Measurements from ENCODE around the gene CACNA2D2. TPM values are rescaled to one million over a fixed set of nuclear protein-coding genes. Genes with fewer than 3 reads are reported as not detected.

The CACNA2D2 gene
- total and polyA plus RNA-seq, 2 experiments from 2014 or later: 0.87 to 1.5 TPM

DNA sequence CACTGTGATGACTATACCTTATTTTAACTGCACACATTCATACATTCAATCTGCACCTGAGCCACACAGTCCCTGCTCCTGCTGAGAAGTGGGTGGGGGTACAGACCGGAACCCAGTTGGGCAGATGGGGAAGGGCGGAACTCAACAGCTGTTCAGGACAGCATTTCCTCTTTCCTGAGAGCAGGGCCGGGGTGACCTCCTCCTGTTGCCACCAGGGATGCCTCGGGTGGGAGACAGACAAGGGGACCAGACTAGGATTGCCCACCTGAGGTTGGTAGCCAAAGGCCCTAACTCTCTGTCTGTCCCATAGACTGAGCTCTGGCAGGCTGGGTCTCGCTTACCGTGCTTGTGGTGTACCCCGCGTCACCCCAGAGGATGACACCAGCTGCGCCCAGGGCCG is 184.8 kb downstream of the CACNA2D2 start:
- H3K9me3 ChIP-seq (ENCODE audit: low read depth): no peaks in the 10 kb centered on the region
- H3K27me3 ChIP-seq: no peaks in the 10 kb centered on the region
- peaks cover 49% of the 10 kb centered on the region for H3K4me1 ChIP-seq (ENCODE audit: insufficient read depth)
- peak overlapping the region; percentile 97 for H3K4me2 ChIP-seq
- 95% methylated on average over 10 of the region's 10 CpGs for WGBS (ENCODE audit: low lambda C conversion rate, missing lambda C conversion rate)
- no peak overlapping the region for H2AFZ ChIP-seq
- no peak overlapping the region for H3K27ac ChIP-seq
- no peaks in the 10 kb centered on the region for H3K36me3 ChIP-seq (replicated peaks; ENCODE audit: insufficient read depth, low read depth)
- DNase-seq (ENCODE audit: low spot score): no peak
- TF ChIP-seq EZH2phosphoT487 (IDR thresholded peaks at IDR 0.05; ENCODE audit: low read depth, severe bottlenecking, unreplicated experiment): no peak
- TF ChIP-seq, protein P1, sequence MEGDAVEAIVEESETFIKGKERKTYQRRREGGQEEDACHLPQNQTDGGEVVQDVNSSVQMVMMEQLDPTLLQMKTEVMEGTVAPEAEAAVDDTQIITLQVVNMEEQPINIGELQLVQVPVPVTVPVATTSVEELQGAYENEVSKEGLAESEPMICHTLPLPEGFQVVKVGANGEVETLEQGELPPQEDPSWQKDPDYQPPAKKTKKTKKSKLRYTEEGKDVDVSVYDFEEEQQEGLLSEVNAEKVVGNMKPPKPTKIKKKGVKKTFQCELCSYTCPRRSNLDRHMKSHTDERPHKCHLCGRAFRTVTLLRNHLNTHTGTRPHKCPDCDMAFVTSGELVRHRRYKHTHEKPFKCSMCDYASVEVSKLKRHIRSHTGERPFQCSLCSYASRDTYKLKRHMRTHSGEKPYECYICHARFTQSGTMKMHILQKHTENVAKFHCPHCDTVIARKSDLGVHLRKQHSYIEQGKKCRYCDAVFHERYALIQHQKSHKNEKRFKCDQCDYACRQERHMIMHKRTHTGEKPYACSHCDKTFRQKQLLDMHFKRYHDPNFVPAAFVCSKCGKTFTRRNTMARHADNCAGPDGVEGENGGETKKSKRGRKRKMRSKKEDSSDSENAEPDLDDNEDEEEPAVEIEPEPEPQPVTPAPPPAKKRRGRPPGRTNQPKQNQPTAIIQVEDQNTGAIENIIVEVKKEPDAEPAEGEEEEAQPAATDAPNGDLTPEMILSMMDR (IDR thresholded peaks at IDR 0.05; ENCODE audit: poor library complexity): no peak
- TF ChIP-seq EZH2 (IDR thresholded peaks at IDR 0.05; ENCODE audit: borderline replicate concordance): no peak
- H4K20me1 ChIP-seq (ENCODE audit: insufficient read depth, poor library complexity, severe bottlenecking): peaks cover 3% of the 10 kb centered on the region
- peaks cover 38% of the 10 kb centered on the region for H3K79me2 ChIP-seq
- H3K4me3 ChIP-seq: no peak overlapping the region
- no peaks in the 10 kb centered on the region for H3K9me2 ChIP-seq (replicated peaks; ENCODE audit: insufficient read depth)

GRCh38 chr3:50318163-50318562 is 185.3 kb downstream of the CACNA2D2 start:
- peaks cover 49% of the 10 kb centered on the region for H3K4me1 ChIP-seq (ENCODE audit: insufficient read depth)

DNA sequence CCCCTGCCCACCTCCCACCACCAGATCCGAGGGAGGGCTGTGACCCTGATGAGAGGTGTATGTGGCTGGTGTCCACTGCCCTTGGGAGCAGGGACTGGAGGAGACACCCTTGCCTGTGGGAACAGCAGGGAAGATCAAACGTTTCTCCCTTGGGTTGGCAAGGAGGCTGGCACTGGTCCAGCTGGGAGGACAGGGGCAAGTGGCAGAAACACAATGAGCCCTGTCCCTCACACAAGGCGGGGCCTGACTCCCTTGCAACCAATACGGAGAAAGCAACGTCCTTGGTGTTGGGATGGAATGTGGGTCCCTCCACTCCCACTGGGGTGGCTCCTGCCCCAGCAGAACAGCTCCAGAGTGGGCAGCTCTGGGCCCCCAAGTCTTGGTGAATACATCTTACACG is 186.1 kb downstream of the CACNA2D2 start:
- H3K9me3 ChIP-seq (ENCODE audit: low read depth): no peaks in the 10 kb centered on the region
- H3K79me2 ChIP-seq: peaks cover 38% of the 10 kb centered on the region
- H3K4me3 ChIP-seq: no peak overlapping the region
- H4K20me1 ChIP-seq (ENCODE audit: insufficient read depth, poor library complexity, severe bottlenecking): peaks cover 3% of the 10 kb centered on the region
- H2AFZ ChIP-seq: no peak overlapping the region
- H3K4me2 ChIP-seq: peak overlapping the region; percentile 61
- peak overlapping the region; percentile 91 for H3K27ac ChIP-seq
- H3K27me3 ChIP-seq: no peaks in the 10 kb centered on the region
- no peak for DNase-seq (ENCODE audit: low spot score)
- 80% methylated on average over 6 of the region's 6 CpGs for WGBS (ENCODE audit: low lambda C conversion rate, missing lambda C conversion rate)
- H3K9me2 ChIP-seq (replicated peaks; ENCODE audit: insufficient read depth): no peaks in the 10 kb centered on the region
- H3K4me1 ChIP-seq (ENCODE audit: insufficient read depth): peaks cover 43% of the 10 kb centered on the region
- TF ChIP-seq, protein P1 (IDR thresholded peaks at IDR 0.05; ENCODE audit: poor library complexity): no peak
- TF ChIP-seq EZH2 (IDR thresholded peaks at IDR 0.05; ENCODE audit: borderline replicate concordance) (no peak), EZH2phosphoT487 (IDR thresholded peaks at IDR 0.05; ENCODE audit: low read depth, severe bottlenecking, unreplicated experiment) (no peak)
- H3K36me3 ChIP-seq (replicated peaks; ENCODE audit: insufficient read depth, low read depth): no peaks in the 10 kb centered on the region

More at GRCh38 chr3:50318163-50318562, 185.3 kb downstream of the CACNA2D2 start:
- Histone ChIP-seq H3K27me3 (no peaks in the 10 kb centered on the region), H3K9me2 (replicated peaks; ENCODE audit: insufficient read depth) (no peaks in the 10 kb centered on the region), H3K4me2 (peak overlapping the region; percentile 97), H4K20me1 (ENCODE audit: insufficient read depth, poor library complexity, severe bottlenecking) (peaks cover 3% of the 10 kb centered on the region), H3K79me2 (peaks cover 38% of the 10 kb centered on the region), H3K27ac (peak overlapping the region; percentile 91), H3K4me3 (no peak overlapping the region), H3K36me3 (replicated peaks; ENCODE audit: insufficient read depth, low read depth) (no peaks in the 10 kb centered on the region), H3K9me3 (ENCODE audit: low read depth) (no peaks in the 10 kb centered on the region), H2AFZ (no peak overlapping the region)
- WGBS (ENCODE audit: low lambda C conversion rate, missing lambda C conversion rate): 94% methylated on average over 10 of the region's 11 CpGs
- TF ChIP-seq EZH2 (IDR thresholded peaks at IDR 0.05; ENCODE audit: borderline replicate concordance): no peak
- DNase-seq (ENCODE audit: low spot score): no peak

- Histone ChIP-seq H3K4me1 (ENCODE audit: insufficient read depth) (peaks cover 37% of the 10 kb centered on the region), H3K4me2 (peak overlapping the region; percentile 61), H3K27me3 (no peaks in the 10 kb centered on the region), H4K20me1 (ENCODE audit: insufficient read depth, poor library complexity, severe bottlenecking) (peaks cover 3% of the 10 kb centered on the region), H3K9me2 (replicated peaks; ENCODE audit: insufficient read depth) (no peaks in the 10 kb centered on the region), H2AFZ (no peak overlapping the region), H3K79me2 (peaks cover 38% of the 10 kb centered on the region), H3K27ac (peak overlapping the region; percentile 91), H3K4me3 (no peak overlapping the region), H3K9me3 (ENCODE audit: low read depth) (no peaks in the 10 kb centered on the region), H3K36me3 (replicated peaks; ENCODE audit: insufficient read depth, low read depth) (no peaks in the 10 kb centered on the region)
- DNase-seq (ENCODE audit: low spot score): peak; percentile 91
- 47% methylated on average over 9 of the region's 9 CpGs for WGBS (ENCODE audit: low lambda C conversion rate, missing lambda C conversion rate)
- TF ChIP-seq EZH2phosphoT487 (IDR thresholded peaks at IDR 0.05; ENCODE audit: low read depth, severe bottlenecking, unreplicated experiment) (no peak), EZH2 (IDR thresholded peaks at IDR 0.05; ENCODE audit: borderline replicate concordance) (no peak)
- TF ChIP-seq, protein P1 (IDR thresholded peaks at IDR 0.05; ENCODE audit: poor library complexity): no peak
Observed at GRCh38 chr3:50316657-50317242, 186.7 kb downstream of the CACNA2D2 start.
